Endothelial cell of umbilical vein (primary cell): Measurements from ENCODE around the gene LRFN2. TPM values are rescaled to one million over a fixed set of nuclear protein-coding genes. Genes with fewer than 3 reads are reported as not detected.

Experiments used
- BruUV-seq: library from RNA; stranded (reverse); fragments of 400-500 nt; replicated peaks from 2 replicates; lab custom pipeline; 2021; lab: Mats Ljungman, UMichigan
- CTCF ChIA-PET: fragments of 300-600, 350-600 bp; sonication (Branson Sonifier 250); formaldehyde crosslinking; loops from one replicate; lab custom pipeline; 2021; ENCODE audit warnings: antibody characterized with exemption, inconsistent platforms; lab: Charles Lee
- POLR2A ChIA-PET: fragments of 300-600, 350-600 bp; sonication (Branson Sonifier 250); formaldehyde crosslinking; loops from one replicate; lab custom pipeline; 2021; ENCODE audit warnings: antibody characterized with exemption, inconsistent platforms; lab: Charles Lee
- DNase-seq: peaks from one replicate; pipeline ENCODE4 v3.0.0-alpha.2; 2011; ENCODE audit warnings: low read depth, low spot score
- FAIRE-seq: peaks from 2 replicates; lab custom pipeline; 2011; peaks lifted over from hg19 to GRCh38; lab: Jason Lieb, UNC
- H2AFZ ChIP-seq: 2 replicates; pipeline ENCODE4 v1.6.0; 2012; ENCODE audit warnings: low read depth, low read length, control low read depth, inconsistent platforms
- H3K27ac ChIP-seq: 2 replicates; pipeline ENCODE4 v1.5.1; 2011; ENCODE audit warnings: low read depth, mild to moderate bottlenecking, control low read depth, low read length, moderate library complexity; ENCODE audit not compliant: insufficient read depth
- H3K27me3 ChIP-seq, 2 experiments: 2 replicates each; pipeline versions ENCODE4 v1.6.0 to v1.6.1; 2011; ENCODE audit warnings: low read length in 2 of 2, mixed read lengths in 1 of 2; ENCODE audit not compliant: control insufficient read depth in 2 of 2, insufficient read depth in 2 of 2
- H3K36me3 ChIP-seq, 2 experiments: 2 replicates in 1 of 2; 3 replicates in 1 of 2; pipeline ENCODE4 v1.5.1; 2011; ENCODE audit warnings: low read length in 2 of 2, mild to moderate bottlenecking in 1 of 2, moderate library complexity in 1 of 2; ENCODE audit not compliant: control insufficient read depth in 2 of 2, insufficient read depth in 2 of 2; ENCODE audit errors: extremely low read depth in 1 of 2
- H3K4me1 ChIP-seq: 3 replicates; pipeline ENCODE4 v1.5.1; 2011; ENCODE audit warnings: mild to moderate bottlenecking, low read length; ENCODE audit not compliant: control insufficient read depth, insufficient read depth; ENCODE audit errors: extremely low read depth
- H3K4me2 ChIP-seq: 2 replicates; pipeline ENCODE4 v1.6.1; 2011; ENCODE audit warnings: low read length, control low read depth, mixed read lengths; ENCODE audit not compliant: insufficient read depth
- H3K4me3 ChIP-seq, 3 experiments: fragments of 200-600 bp in 1 of 3; sonication (generic), shearing (Covaris generic) in 1 of 3; replicated peaks in 1 of 3; 2 replicates each; pipeline ENCODE4 v1.5.1; 2011 to 2016; ENCODE audit warnings: control low read depth in 3 of 3, low read length in 3 of 3, mild to moderate bottlenecking in 2 of 3, inconsistent platforms in 1 of 3, low read depth in 1 of 3, moderate library complexity in 1 of 3; ENCODE audit not compliant: insufficient read depth in 1 of 3
- H3K79me2 ChIP-seq: 2 replicates; pipeline ENCODE4 v1.6.0; 2012; ENCODE audit warnings: low read length, inconsistent platforms; ENCODE audit not compliant: control insufficient read depth, insufficient read depth
- H3K9ac ChIP-seq: replicated peaks from 2 replicates; pipeline ENCODE3; 2011; ENCODE audit warnings: low read length, control low read depth; ENCODE audit not compliant: insufficient read depth; ENCODE audit errors: extremely low read depth
- H3K9me1 ChIP-seq: replicated peaks from 3 replicates; pipeline ENCODE4 v1.6.0; 2011; ENCODE audit warnings: mild to moderate bottlenecking, low read length; ENCODE audit not compliant: control insufficient read depth, insufficient read depth; ENCODE audit errors: extremely low read depth
- H3K9me3 ChIP-seq: replicated peaks from 2 replicates; pipeline ENCODE4 v1.5.1; 2012; ENCODE audit warnings: low read length, inconsistent platforms; ENCODE audit not compliant: control insufficient read depth, insufficient read depth
- H4K20me1 ChIP-seq: replicated peaks from 2 replicates; pipeline ENCODE3; 2011; ENCODE audit warnings: mild to moderate bottlenecking, low read length; ENCODE audit not compliant: control insufficient read depth, insufficient read depth; ENCODE audit errors: extremely low read depth
- CTCF ChIP-seq, 2 donors: IDR thresholded peaks; 1 replicate in 1 of 2; 2 replicates in 1 of 2; pipeline ENCODE4 v1.5.1; 2011; ENCODE audit warnings: low read length in 2 of 2, mild to moderate bottlenecking in 2 of 2, moderate library complexity in 2 of 2, control low read depth in 1 of 2, inconsistent platforms in 1 of 2, low read depth in 1 of 2; ENCODE audit not compliant: insufficient read depth in 1 of 2; ENCODE audit errors: extremely low read depth in 1 of 2
- EZH2 ChIP-seq: IDR thresholded peaks from 2 replicates; pipeline ENCODE4 v1.6.1; 2012; ENCODE audit warnings: borderline replicate concordance, low read depth, mild to moderate bottlenecking, moderate library complexity, low read length, inconsistent platforms; ENCODE audit not compliant: severe bottlenecking
- FOS ChIP-seq: IDR thresholded peaks from 2 replicates; pipeline ENCODE4 v1.6.1; 2011; ENCODE audit warnings: mild to moderate bottlenecking, low read length, moderate library complexity, borderline replicate concordance; ENCODE audit not compliant: insufficient read depth
- GATA2 ChIP-seq: IDR thresholded peaks from 2 replicates; pipeline ENCODE4 v1.7.0; 2011; ENCODE audit warnings: low read depth, mild to moderate bottlenecking, moderate library complexity, mixed read lengths, low read length; ENCODE audit not compliant: insufficient read length, insufficient read depth
- JUN ChIP-seq: IDR thresholded peaks from 2 replicates; pipeline ENCODE4 v1.6.1; 2011; ENCODE audit warnings: borderline replicate concordance, low read depth; ENCODE audit not compliant: insufficient read length, insufficient read depth
- MAX ChIP-seq: IDR thresholded peaks from 2 replicates; pipeline ENCODE4 v1.6.1; 2011; ENCODE audit not compliant: insufficient read depth, insufficient read length
- MYC ChIP-seq: IDR thresholded peaks from one replicate; pipeline ENCODE4 v1.6.1; 2011; ENCODE audit warnings: mild to moderate bottlenecking, low read depth, low read length
- POLR2A ChIP-seq: IDR thresholded peaks from 2 replicates; pipeline ENCODE4 v1.6.1; 2012; ENCODE audit warnings: low read depth, mild to moderate bottlenecking, control low read depth, low read length
- POLR2AphosphoS5 ChIP-seq: IDR thresholded peaks from 2 replicates; pipeline ENCODE4 v1.6.1; 2012; ENCODE audit warnings: low read depth, mild to moderate bottlenecking, control low read depth, low read length, moderate library complexity; ENCODE audit not compliant: insufficient read depth
- dilution Hi-C: fragments of 300-500 bp; cut with MboI; formaldehyde crosslinking; loops from one replicate; pipeline ENCODE4 v1.15.0; 2019; ENCODE audit warnings: low sequenced_read_pairs; ENCODE audit not compliant: extremely low pct_ligation_motif_present
- intact Hi-C: fragments of 100-400 bp; cut with micrococcal nuclease; formaldehyde crosslinking; loops from one replicate; pipeline ENCODE4 v1.10.0; 2022
- polyA plus RNA-seq, 4 experiments: library from polyadenylated mRNA; depleted of rRNA in 3 of 4; stranded (reverse) in 3 of 4; unstranded in 1 of 4; fragments of >200 nt; gene quantifications; 2 replicates each; pipeline versions ENCODE4 v1.2.1 to v1.2.3, GENCODE V29; 2011 to 2012; ENCODE audit warnings: missing spikeins in 1 of 4
- total RNA-seq: library from RNA; stranded (reverse); gene quantifications from 2 replicates; pipeline ENCODE4 v1.2.3, GENCODE V29; 2021

LRFN2 gene
- total and polyA plus RNA-seq, 2 donors (not counting 3 experiments of a cell fraction or from before 2014, with no cell fraction given) = not detected

- H3K9me1 ChIP-seq = no peaks in the 10 kb centered on the region
- DNase-seq (no peak), FAIRE-seq (no peak)
- H3K4me2 ChIP-seq = no peak overlapping the region
- H3K27ac ChIP-seq = no peak overlapping the region
- no peak overlapping the region for H3K9ac ChIP-seq
- H3K79me2 ChIP-seq = no peaks in the 10 kb centered on the region
- H3K27me3 ChIP-seq = no peaks in the 10 kb centered on the region
- TF ChIP-seq POLR2AphosphoS5 (no peak), MYC (no peak), EZH2 (no peak), POLR2A (no peak), GATA2 (no peak), CTCF (IDR thresholded peaks at IDR 0.05; ENCODE audit: extremely low read depth in 1 of 2, insufficient read depth in 1 of 2, low read depth in 1 of 2, low read length in 2 of 2) (no peak), FOS (no peak), JUN (no peak), MAX (no peak)
- H4K20me1 ChIP-seq = no peaks in the 10 kb centered on the region
- no peaks in the 10 kb centered on the region for H3K9me3 ChIP-seq
- POLR2A ChIA-PET = no interaction called here
- intact Hi-C loops (no loop called here), dilution Hi-C loops (no loop called here)
- H3K4me3 ChIP-seq = no peak overlapping the region
- no TSS peak for BruUV-seq
- CTCF ChIA-PET = no interaction called here
- no peaks in the 10 kb centered on the region for H3K4me1 ChIP-seq
- no peak overlapping the region for H2AFZ ChIP-seq
- no peaks in the 10 kb centered on the region for H3K36me3 ChIP-seq
Measured at GRCh38 chr6:40362859-40363258, 224.3 kb downstream of the LRFN2 start.
